ENCODE measurements around the gene COMMD10.

DNA sequence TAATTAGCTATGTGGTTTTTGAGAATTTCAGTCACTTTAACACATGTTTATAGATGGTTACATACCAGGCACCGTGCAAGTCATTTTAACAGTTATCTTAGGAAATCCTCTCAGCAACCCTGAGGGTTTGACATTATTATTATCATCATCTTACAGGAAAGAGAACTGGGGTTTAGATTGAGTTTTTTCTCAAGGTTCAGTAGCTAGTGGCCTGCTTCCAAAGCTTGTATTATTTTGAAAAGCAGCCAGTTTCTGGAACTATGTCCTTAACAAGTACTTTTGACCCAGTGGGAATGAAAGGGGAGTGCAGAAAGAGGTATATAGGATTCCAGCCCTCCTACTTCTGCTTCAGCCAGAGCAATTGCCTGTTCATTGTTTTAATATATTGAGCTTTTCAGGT, 157.5 kb downstream of the COMMD10 start:
- TF ChIP-seq CTCF (conservative IDR thresholded peaks at IDR 0.05) (no peak), ZFX (IDR thresholded peaks at IDR 0.05) (no peak)
